H1 (cell line): ENCODE results near the gene CELF4. TPM values are rescaled to one million over a fixed set of nuclear protein-coding genes. Genes with fewer than 3 reads are reported as not detected.

Source experiments
- CTCF ChIA-PET: fragments of 300-600 bp; sonication (Branson Sonifier 250); formaldehyde crosslinking; loops from one replicate; lab custom pipeline; 2021; ENCODE audit not compliant: partially characterized antibody; lab: Charles Lee
- POLR2A ChIA-PET: fragments of 300-600 bp; sonication (Branson Sonifier 250); formaldehyde crosslinking; loops from one replicate; lab custom pipeline; 2021; ENCODE audit warnings: inconsistent platforms; ENCODE audit not compliant: partially characterized antibody; lab: Charles Lee
- DNase-seq, 2 experiments: peaks; one replicate each; pipeline versions ENCODE4 v3.0.0 to v3.0.0-alpha.2; 2010 to 2022; ENCODE audit warnings: low spot score in 2 of 2, low read depth in 1 of 2, mixed read lengths in 1 of 2
- FAIRE-seq: peaks from 2 replicates; lab custom pipeline; 2011; peaks lifted over from hg19 to GRCh38; lab: Jason Lieb, UNC
- H2AFZ ChIP-seq: 2 replicates; pipeline ENCODE4 v1.8.1; 2012; ENCODE audit warnings: low read length, inconsistent platforms
- H2AK5ac ChIP-seq: 2 replicates; pipeline ENCODE4 v1.6.1; 2013; ENCODE audit warnings: low read depth, low read length
- H2BK120ac ChIP-seq: replicated peaks from 2 replicates; pipeline ENCODE3; 2013; ENCODE audit warnings: low read depth, low read length, inconsistent platforms
- H2BK12ac ChIP-seq: 2 replicates; pipeline ENCODE4 v1.6.1; 2013; ENCODE audit warnings: low read depth, low read length
- H2BK15ac ChIP-seq: 2 replicates; pipeline ENCODE4 v1.6.1; 2013; ENCODE audit warnings: low read length
- H2BK20ac ChIP-seq: 2 replicates; pipeline ENCODE4 v1.6.1; 2013; ENCODE audit warnings: low read length
- H2BK5ac ChIP-seq: 2 replicates; pipeline ENCODE4 v1.6.1; 2013; ENCODE audit warnings: low read depth, low read length
- H3K14ac ChIP-seq: 2 replicates; pipeline ENCODE4 v1.6.1; 2013; ENCODE audit warnings: inconsistent platforms; ENCODE audit not compliant: insufficient read length
- H3K18ac ChIP-seq: 2 replicates; pipeline ENCODE4 v1.6.1; 2013; ENCODE audit warnings: low read length; ENCODE audit errors: extremely low read depth
- H3K23ac ChIP-seq: 2 replicates; pipeline ENCODE4 v1.6.1; 2013; ENCODE audit warnings: inconsistent platforms; ENCODE audit not compliant: insufficient read length
- H3K23me2 ChIP-seq: 2 replicates; pipeline ENCODE4 v1.6.1; 2013; ENCODE audit warnings: low read depth, low read length
- H3K27ac ChIP-seq: 2 replicates; pipeline ENCODE4 v1.6.1; 2011; ENCODE audit warnings: low read depth, low read length, inconsistent platforms
- H3K27me3 ChIP-seq, 4 experiments: replicated peaks in 1 of 4; 1 replicate in 1 of 4; 2 replicates in 3 of 4; pipeline versions ENCODE4 v1.6.1 to v1.8.1; 2011 to 2013; ENCODE audit warnings: low read length in 3 of 4, mild to moderate bottlenecking in 3 of 4, inconsistent platforms in 2 of 4, mixed read lengths in 2 of 4, moderate library complexity in 1 of 4; ENCODE audit not compliant: control insufficient read depth in 3 of 4, insufficient read depth in 3 of 4; ENCODE audit errors: extremely low read depth in 1 of 4
- H3K36me3 ChIP-seq, 4 experiments: 2 replicates each; pipeline versions ENCODE4 v1.6.1 to v1.8.1; 2011 to 2013; ENCODE audit warnings: mild to moderate bottlenecking in 4 of 4, low read length in 3 of 4, moderate library complexity in 2 of 4, control low read depth in 1 of 4, inconsistent platforms in 1 of 4; ENCODE audit not compliant: insufficient read depth in 4 of 4, control insufficient read depth in 2 of 4
- H3K4ac ChIP-seq: replicated peaks from 2 replicates; pipeline ENCODE3; 2013; ENCODE audit warnings: low read length, low read depth, mixed read lengths, inconsistent platforms; ENCODE audit not compliant: insufficient read length
- H3K4me1 ChIP-seq, 4 experiments: replicated peaks in 1 of 4; 1 replicate in 1 of 4; 2 replicates in 3 of 4; pipeline versions ENCODE4 v1.6.1 to v1.8.1; 2011 to 2013; ENCODE audit warnings: low read length in 3 of 4, inconsistent platforms in 2 of 4, mixed read lengths in 1 of 4; ENCODE audit not compliant: insufficient read depth in 4 of 4, control insufficient read depth in 3 of 4
- H3K4me2 ChIP-seq, 2 experiments: 2 replicates each; pipeline versions ENCODE4 v1.6.1 to v1.8.1; 2011 to 2013; ENCODE audit warnings: low read depth in 2 of 2, low read length in 2 of 2, control low read depth in 1 of 2, inconsistent platforms in 1 of 2, mild to moderate bottlenecking in 1 of 2; ENCODE audit not compliant: insufficient read depth in 1 of 2
- H3K4me3 ChIP-seq, 4 experiments: fragments of 200-600, 300-600 bp in 1 of 4; sonication (generic), shearing (Covaris generic), sonication (Bioruptor Twin) in 1 of 4; 2 replicates each; pipeline versions ENCODE4 v1.5.1 to v1.8.1; 2011 to 2016; ENCODE audit warnings: low read length in 4 of 4, low read depth in 3 of 4, control low read depth in 2 of 4, inconsistent platforms in 2 of 4, mild to moderate bottlenecking in 2 of 4, mixed read lengths in 1 of 4, moderate library complexity in 1 of 4; ENCODE audit not compliant: insufficient read depth in 2 of 4; ENCODE audit errors: extremely low read depth in 1 of 4
- H3K56ac ChIP-seq: replicated peaks from 2 replicates; pipeline ENCODE3; 2013; ENCODE audit warnings: low read depth, mild to moderate bottlenecking, mixed read lengths, low read length, inconsistent platforms; ENCODE audit not compliant: insufficient read length
- H3K79me1 ChIP-seq: 2 replicates; pipeline ENCODE4 v1.6.1; 2013; ENCODE audit warnings: low read depth, low read length, control low read depth
- H3K79me2 ChIP-seq, 2 experiments: 2 replicates each; pipeline versions ENCODE4 v1.6.1 to v1.8.1; 2012 to 2013; ENCODE audit warnings: low read length in 2 of 2, mild to moderate bottlenecking in 2 of 2, inconsistent platforms in 1 of 2; ENCODE audit not compliant: insufficient read depth in 2 of 2, control insufficient read depth in 1 of 2
- H3K9ac ChIP-seq, 4 experiments: replicated peaks in 1 of 4; 1 replicate in 1 of 4; 2 replicates in 3 of 4; pipeline versions ENCODE4 v1.6.1 to v1.8.1; 2011 to 2013; ENCODE audit warnings: low read depth in 3 of 4, low read length in 3 of 4, control low read depth in 2 of 4, mild to moderate bottlenecking in 2 of 4, moderate library complexity in 2 of 4, inconsistent platforms in 1 of 4; ENCODE audit errors: extremely low read depth in 1 of 4
- H3K9me3 ChIP-seq, 2 experiments: 2 replicates each; pipeline versions ENCODE4 v1.6.1 to v1.8.1; 2012 to 2013; ENCODE audit warnings: mild to moderate bottlenecking in 2 of 2, moderate library complexity in 2 of 2, control low read depth in 1 of 2, inconsistent platforms in 1 of 2, low read depth in 1 of 2, low read length in 1 of 2, mixed read lengths in 1 of 2; ENCODE audit not compliant: insufficient read depth in 2 of 2
- H4K20me1 ChIP-seq, 2 experiments: replicated peaks in 1 of 2; 2 replicates each; pipeline versions ENCODE3 to v1.8.1; 2011 to 2013; ENCODE audit warnings: inconsistent platforms in 2 of 2, low read length in 2 of 2, mild to moderate bottlenecking in 1 of 2; ENCODE audit not compliant: insufficient read depth in 2 of 2, control insufficient read depth in 1 of 2
- H4K5ac ChIP-seq: 2 replicates; pipeline ENCODE4 v1.6.1; 2013; ENCODE audit warnings: low read length, low read depth, mixed read lengths, inconsistent platforms; ENCODE audit not compliant: insufficient read length
- H4K8ac ChIP-seq: 2 replicates; pipeline ENCODE4 v1.8.0; 2013; ENCODE audit warnings: mild to moderate bottlenecking, moderate library complexity, low read length, inconsistent platforms; ENCODE audit not compliant: insufficient read depth; ENCODE audit errors: extremely low read depth
- H4K91ac ChIP-seq: replicated peaks from 2 replicates; pipeline ENCODE3; 2013; ENCODE audit warnings: low read length, mixed read lengths, inconsistent platforms; ENCODE audit not compliant: insufficient read length
- ASH2L ChIP-seq: fragments of 200-600, 300-600 bp; sonication (generic); IDR thresholded peaks from one replicate; pipeline ENCODE4 v1.7.1; 2017; ENCODE audit warnings: low read length
- JUN ChIP-seq: IDR thresholded peaks from 2 replicates; pipeline ENCODE4 v1.6.1; 2011; ENCODE audit warnings: low read depth, mild to moderate bottlenecking, improper control_type of control experiment, low read length
- JUND ChIP-seq: IDR thresholded peaks from 2 replicates; pipeline ENCODE4 v1.6.1; 2011; ENCODE audit warnings: mild to moderate bottlenecking, improper control_type of control experiment, low read length
- SP1 ChIP-seq: IDR thresholded peaks from 2 replicates; pipeline ENCODE4 v1.6.1; 2011; ENCODE audit warnings: low read depth, low read length
- ZNF274 ChIP-seq: IDR thresholded peaks from 2 replicates; pipeline ENCODE4 v1.7.0; 2012; ENCODE audit warnings: low read length, borderline replicate concordance; ENCODE audit errors: extremely low read depth
- WGBS, 2 experiments: shearing (Covaris generic) in 1 of 2; methylation state at CpG; one replicate each; pipeline versions ENCODE4 v1.1.6 to v1.1.7; 2013 to 2015; ENCODE audit warnings: low lambda C conversion rate in 2 of 2, mixed read lengths in 2 of 2, inconsistent platforms in 1 of 2, low coverage in 1 of 2, missing lambda C conversion rate in 1 of 2; ENCODE audit not compliant: insufficient replicate concordance in 2 of 2, insufficient coverage in 1 of 2, insufficient read length in 1 of 2; ENCODE audit errors: extremely low coverage in 1 of 2, missing lambda C conversion rate in 1 of 2; 5-methylcytosine and 5-hydroxymethylcytosine counted together
- polyA plus RNA-seq, 7 experiments: library from polyadenylated mRNA; depleted of rRNA in 3 of 7; stranded (reverse) in 5 of 7; unstranded in 2 of 7; fragments of >200 nt in 5 of 7; fragments of 200-250 nt in 2 of 7; gene quantifications; 1 replicate in 5 of 7; 2 replicates in 1 of 7; 4 replicates in 1 of 7; pipeline versions ENCODE4 v1.2.1 to v1.2.3, GENCODE V29; 2011 to 2013; ENCODE audit warnings: missing spikeins in 2 of 7, mixed read lengths in 2 of 7
- total RNA-seq: library from RNA; stranded (reverse); fragmentation: NEBNext Ultra II Directional; extraction: Animal tissue kit (Norgen Biotek cat#: 25700); gene quantifications from 2 replicates; pipeline ENCODE4 v1.2.1, GENCODE V29; 2021
- TF ChIP-seq, protein P1 (sequence below), 3 experiments: IDR thresholded peaks; 1 replicate in 2 of 3; 2 replicates in 1 of 3; pipeline versions ENCODE4 v1.5.1 to v1.6.1; 2011; ENCODE audit warnings: low read length in 3 of 3, mild to moderate bottlenecking in 3 of 3, inconsistent platforms in 2 of 3, low read depth in 1 of 3, moderate library complexity in 1 of 3; ENCODE audit not compliant: insufficient read depth in 1 of 3; ENCODE audit errors: control extremely low read depth in 1 of 3

CELF4 gene
- total and polyA plus RNA-seq, 2 of the 8 experiments (the other 6 are each of a cell fraction or from before 2014, with no cell fraction given), result 1.6 to 3.4 TPM

DNA sequence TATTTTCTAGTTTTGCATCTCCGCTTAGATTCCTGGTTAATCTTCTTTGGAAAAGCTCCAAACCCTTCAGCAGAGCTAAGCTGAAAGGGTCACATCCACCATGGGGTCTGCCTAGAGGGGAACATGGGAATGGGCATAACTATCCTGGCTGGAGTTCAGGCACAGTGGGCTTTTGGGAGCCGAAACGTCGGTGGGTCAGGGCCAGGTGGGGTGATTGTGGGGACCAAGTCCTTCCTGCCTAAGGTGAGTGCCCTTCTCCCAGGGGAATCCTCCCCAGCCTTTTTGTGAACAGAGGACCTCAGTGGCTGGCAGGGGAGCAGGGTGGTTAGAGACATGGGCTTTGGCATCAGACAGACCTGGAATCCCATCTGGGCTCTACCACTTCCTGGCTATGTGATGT, 60.3 kb downstream of the CELF4 start:
- H3K18ac ChIP-seq, result no peak overlapping the region
- no peak overlapping the region for H4K91ac ChIP-seq
- H4K5ac ChIP-seq, result no peak overlapping the region
- H3K79me1 ChIP-seq, result no peaks in the 10 kb centered on the region
- no peak overlapping the region for H3K4me3 ChIP-seq
- H3K36me3 ChIP-seq, result no peaks in the 10 kb centered on the region
- no peaks in the 10 kb centered on the region for H3K27me3 ChIP-seq
- no peak overlapping the region for H2BK5ac ChIP-seq
- no peak overlapping the region for H3K14ac ChIP-seq
- no peak for DNase-seq
- POLR2A ChIA-PET, result no interaction called here
- H2AK5ac ChIP-seq, result no peak overlapping the region
- H3K79me2 ChIP-seq, result no peaks in the 10 kb centered on the region
- no peak overlapping the region for H2BK20ac ChIP-seq
- no peaks in the 10 kb centered on the region for H4K20me1 ChIP-seq
- no peak overlapping the region for H2BK120ac ChIP-seq
- TF ChIP-seq JUND (no peak), ASH2L (no peak), JUN (no peak), SP1 (no peak), ZNF274 (no peak)
- TF ChIP-seq, protein P1, sequence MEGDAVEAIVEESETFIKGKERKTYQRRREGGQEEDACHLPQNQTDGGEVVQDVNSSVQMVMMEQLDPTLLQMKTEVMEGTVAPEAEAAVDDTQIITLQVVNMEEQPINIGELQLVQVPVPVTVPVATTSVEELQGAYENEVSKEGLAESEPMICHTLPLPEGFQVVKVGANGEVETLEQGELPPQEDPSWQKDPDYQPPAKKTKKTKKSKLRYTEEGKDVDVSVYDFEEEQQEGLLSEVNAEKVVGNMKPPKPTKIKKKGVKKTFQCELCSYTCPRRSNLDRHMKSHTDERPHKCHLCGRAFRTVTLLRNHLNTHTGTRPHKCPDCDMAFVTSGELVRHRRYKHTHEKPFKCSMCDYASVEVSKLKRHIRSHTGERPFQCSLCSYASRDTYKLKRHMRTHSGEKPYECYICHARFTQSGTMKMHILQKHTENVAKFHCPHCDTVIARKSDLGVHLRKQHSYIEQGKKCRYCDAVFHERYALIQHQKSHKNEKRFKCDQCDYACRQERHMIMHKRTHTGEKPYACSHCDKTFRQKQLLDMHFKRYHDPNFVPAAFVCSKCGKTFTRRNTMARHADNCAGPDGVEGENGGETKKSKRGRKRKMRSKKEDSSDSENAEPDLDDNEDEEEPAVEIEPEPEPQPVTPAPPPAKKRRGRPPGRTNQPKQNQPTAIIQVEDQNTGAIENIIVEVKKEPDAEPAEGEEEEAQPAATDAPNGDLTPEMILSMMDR (IDR thresholded peaks at IDR 0.05; ENCODE audit: control extremely low read depth in 1 of 3, insufficient read depth in 1 of 3, low read depth in 1 of 3, low read length in 3 of 3), result no peak
- H3K9me3 ChIP-seq, result no peaks in the 10 kb centered on the region
- no peak overlapping the region for H4K8ac ChIP-seq
- H3K4ac ChIP-seq, result no peak overlapping the region
- no peak overlapping the region; the same call in 1 of the 2 replicates for H2BK12ac ChIP-seq
- no peak overlapping the region for H3K4me2 ChIP-seq
- H2BK15ac ChIP-seq, result no peak overlapping the region
- no peaks in the 10 kb centered on the region; a peak in 1 of 7 replicates for H3K4me1 ChIP-seq
- H3K9ac ChIP-seq, result no peak overlapping the region
- no peak overlapping the region for H3K27ac ChIP-seq
- CTCF ChIA-PET, result interaction anchor here (1.1 to 7.4 kb wide), 2 partner anchors 19 to 32 kb away, joined by 4 to 46 read pairs; no protein-coding TSS in a partner anchor
- H3K23me2 ChIP-seq, result no peaks in the 10 kb centered on the region
- FAIRE-seq, result no peak
- H3K23ac ChIP-seq, result no peak overlapping the region
- WGBS, 2 experiments, result 100% methylated on average over 4 of the region's 4 CpGs; no CpG with 5 or more reads in 1 of the 2 experiments
- no peak overlapping the region for H3K56ac ChIP-seq
- no peak overlapping the region for H2AFZ ChIP-seq
